MCF 10A (cell line): ENCODE data around the gene PLIN3. TPM values are rescaled to one million over a fixed set of nuclear protein-coding genes. Genes with fewer than 3 reads are reported as not detected.
"Not testable (repeated sequence)": the region's sequence is repeated elsewhere in the genome, so short reads cannot be mapped to it uniquely, and the experiment has no call there.

Source experiments
- BruUV-seq: library from RNA; stranded (reverse); fragments of 400-500 nt; replicated peaks from 2 replicates; lab custom pipeline; 2021; lab: Mats Ljungman, UMichigan
- CTCF ChIA-PET: fragments of 300-600 bp; sonication (Branson Sonifier 250); formaldehyde crosslinking; extraction: SDS; loops from one replicate; lab custom pipeline; 2021; ENCODE audit warnings: antibody characterized with exemption, inconsistent platforms; lab: Yijun Ruan, JAX
- POLR2A ChIA-PET: fragments of 300-600, 350-650 bp; sonication (Branson Sonifier 250); formaldehyde crosslinking; extraction: SDS; loops from one replicate; lab custom pipeline; 2020; ENCODE audit warnings: antibody characterized with exemption, inconsistent platforms; lab: Yijun Ruan, JAX
- DNase-seq: peaks from one replicate; pipeline ENCODE4 v3.0.0-alpha.2; 2018; ENCODE audit not compliant: unreplicated experiment
- H3K27ac Mint-ChIP-seq: one replicate; pipeline ENCODE4 v1.8.0; 2022; ENCODE audit warnings: mild to moderate bottlenecking, low read depth, mixed read lengths; ENCODE audit not compliant: unreplicated experiment
- H3K27me3 Mint-ChIP-seq: one replicate; pipeline ENCODE4 v1.8.0; 2022; ENCODE audit warnings: mixed read lengths; ENCODE audit not compliant: insufficient read depth, unreplicated experiment
- H3K36me3 Mint-ChIP-seq: one replicate; pipeline ENCODE4 v1.8.0; 2022; ENCODE audit warnings: mild to moderate bottlenecking, moderate library complexity, mixed read lengths; ENCODE audit not compliant: insufficient read depth, unreplicated experiment
- H3K4me1 Mint-ChIP-seq: one replicate; pipeline ENCODE4 v1.8.0; 2022; ENCODE audit warnings: mixed read lengths; ENCODE audit not compliant: insufficient read depth, unreplicated experiment
- H3K4me3 Mint-ChIP-seq: one replicate; pipeline ENCODE4 v1.8.0; 2022; ENCODE audit warnings: mild to moderate bottlenecking, moderate library complexity, mixed read lengths; ENCODE audit not compliant: unreplicated experiment
- H3K9me3 Mint-ChIP-seq: one replicate; pipeline ENCODE4 v1.8.0; 2022; ENCODE audit warnings: mixed read lengths; ENCODE audit not compliant: unreplicated experiment
- intact Hi-C: fragments of 100-400 bp; cut with micrococcal nuclease; formaldehyde crosslinking; loops from 2 replicates; pipeline ENCODE4 v1.14.1; 2022
- total RNA-seq: library from RNA; stranded (reverse); gene quantifications from 2 replicates; pipeline ENCODE4 v1.2.3, GENCODE V29; 2022
- TF ChIP-seq, protein P1 (sequence below): fragments of 200-600 bp; IDR thresholded peaks from one replicate; pipeline ENCODE4 v1.8.0; 2022; ENCODE audit warnings: antibody characterized with exemption, mild to moderate bottlenecking; ENCODE audit not compliant: unreplicated experiment

PLIN3 gene
- total RNA-seq, 1 experiment from 2014 or later: 64.3 TPM

DNA sequence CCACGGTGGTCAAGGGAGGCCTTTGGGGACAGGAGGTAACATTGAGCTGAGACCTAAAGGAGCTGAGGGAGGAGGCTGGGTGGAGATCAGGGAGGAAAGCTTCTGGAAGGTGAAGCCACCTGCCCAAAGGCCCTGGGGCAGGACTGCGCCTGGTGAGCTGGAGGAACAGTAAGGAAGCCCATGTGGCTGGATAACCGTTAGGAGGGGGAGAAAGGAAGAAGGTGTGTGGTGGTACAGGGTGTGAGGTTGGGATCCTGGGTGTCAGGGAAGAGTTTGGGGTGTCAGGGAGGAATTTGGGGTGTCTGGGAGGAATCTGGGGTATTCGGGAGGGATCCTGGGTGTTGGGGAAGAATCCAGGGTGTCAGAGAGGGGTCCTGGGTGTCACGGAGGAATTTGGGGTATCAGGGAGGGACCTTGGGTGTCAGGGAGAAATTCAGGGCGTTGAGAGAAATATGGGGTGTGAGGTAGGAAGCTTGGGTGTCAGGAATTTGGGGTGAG lies 36.6 kb downstream of the PLIN3 start:
- peak overlapping the region; percentile 81 for H3K4me3 Mint-ChIP-seq
- DNase-seq: peak; percentile 42
- peak overlapping the region; percentile 94 for H3K27ac Mint-ChIP-seq
- ChIA-PET CTCF (interaction anchor here (0.9 to 2.3 kb wide), 4 partner anchors 11 to 199 kb away, joined by 3 to 13 read pairs (median 5); no protein-coding TSS in a partner anchor), POLR2A (interaction anchor here (0.6 to 3.3 kb wide), 14 partner anchors 9 to 159 kb away, joined by 3 to 23 read pairs (median 3); partner anchors contain the start of genes KDM4B and PLIN3)
- BruUV-seq: TSS peak; percentile 64
- H3K4me1 Mint-ChIP-seq: peaks cover 9% of the 10 kb centered on the region
- H3K36me3 Mint-ChIP-seq: peaks cover 6% of the 10 kb centered on the region
- intact Hi-C loops: no loop called here
- no peaks in the 10 kb centered on the region for H3K9me3 Mint-ChIP-seq
- no peaks in the 10 kb centered on the region for H3K27me3 Mint-ChIP-seq
- TF ChIP-seq, protein P1, sequence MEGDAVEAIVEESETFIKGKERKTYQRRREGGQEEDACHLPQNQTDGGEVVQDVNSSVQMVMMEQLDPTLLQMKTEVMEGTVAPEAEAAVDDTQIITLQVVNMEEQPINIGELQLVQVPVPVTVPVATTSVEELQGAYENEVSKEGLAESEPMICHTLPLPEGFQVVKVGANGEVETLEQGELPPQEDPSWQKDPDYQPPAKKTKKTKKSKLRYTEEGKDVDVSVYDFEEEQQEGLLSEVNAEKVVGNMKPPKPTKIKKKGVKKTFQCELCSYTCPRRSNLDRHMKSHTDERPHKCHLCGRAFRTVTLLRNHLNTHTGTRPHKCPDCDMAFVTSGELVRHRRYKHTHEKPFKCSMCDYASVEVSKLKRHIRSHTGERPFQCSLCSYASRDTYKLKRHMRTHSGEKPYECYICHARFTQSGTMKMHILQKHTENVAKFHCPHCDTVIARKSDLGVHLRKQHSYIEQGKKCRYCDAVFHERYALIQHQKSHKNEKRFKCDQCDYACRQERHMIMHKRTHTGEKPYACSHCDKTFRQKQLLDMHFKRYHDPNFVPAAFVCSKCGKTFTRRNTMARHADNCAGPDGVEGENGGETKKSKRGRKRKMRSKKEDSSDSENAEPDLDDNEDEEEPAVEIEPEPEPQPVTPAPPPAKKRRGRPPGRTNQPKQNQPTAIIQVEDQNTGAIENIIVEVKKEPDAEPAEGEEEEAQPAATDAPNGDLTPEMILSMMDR: no peak

DNA sequence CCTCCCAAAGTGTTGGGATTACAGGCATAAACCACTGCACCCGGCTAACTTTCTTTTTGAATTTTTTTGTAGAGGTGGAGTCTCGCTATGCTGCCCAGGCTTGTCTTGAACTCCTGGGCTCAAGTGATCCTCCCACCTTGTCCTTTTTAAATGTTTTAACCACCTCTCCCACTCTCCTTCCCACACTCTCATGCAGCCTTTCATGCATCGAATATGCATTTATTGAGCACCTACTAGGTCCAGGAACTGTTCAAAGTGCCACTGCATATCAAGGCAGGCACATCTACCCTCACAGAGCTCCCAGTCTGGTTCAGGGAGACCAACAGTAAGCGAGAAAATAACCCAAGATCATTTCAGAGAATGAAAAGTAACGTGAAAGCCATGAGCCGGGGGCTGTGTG lies 37.1 kb downstream of the PLIN3 start:
- intact Hi-C loops: no loop called here
- H3K4me1 Mint-ChIP-seq: peaks cover 9% of the 10 kb centered on the region
- no TSS peak for BruUV-seq
- CTCF ChIA-PET: interaction anchor here (0.6 to 2.3 kb wide), 5 partner anchors 11 to 60 kb away, joined by 3 to 13 read pairs (median 7); no protein-coding TSS in a partner anchor
- peaks cover 6% of the 10 kb centered on the region for H3K36me3 Mint-ChIP-seq
- no peaks in the 10 kb centered on the region for H3K27me3 Mint-ChIP-seq
- H3K9me3 Mint-ChIP-seq: no peaks in the 10 kb centered on the region
- no peak for DNase-seq
- POLR2A ChIA-PET: interaction anchor here (0.6 to 3.3 kb wide), 9 partner anchors 9 to 81 kb away, joined by 3 to 23 read pairs (median 3); partner anchors contain the start of gene PLIN3
- peak overlapping the region; percentile 94 for H3K27ac Mint-ChIP-seq
- TF ChIP-seq, protein P1: no peak
- peak overlapping the region; percentile 81 for H3K4me3 Mint-ChIP-seq

DNA sequence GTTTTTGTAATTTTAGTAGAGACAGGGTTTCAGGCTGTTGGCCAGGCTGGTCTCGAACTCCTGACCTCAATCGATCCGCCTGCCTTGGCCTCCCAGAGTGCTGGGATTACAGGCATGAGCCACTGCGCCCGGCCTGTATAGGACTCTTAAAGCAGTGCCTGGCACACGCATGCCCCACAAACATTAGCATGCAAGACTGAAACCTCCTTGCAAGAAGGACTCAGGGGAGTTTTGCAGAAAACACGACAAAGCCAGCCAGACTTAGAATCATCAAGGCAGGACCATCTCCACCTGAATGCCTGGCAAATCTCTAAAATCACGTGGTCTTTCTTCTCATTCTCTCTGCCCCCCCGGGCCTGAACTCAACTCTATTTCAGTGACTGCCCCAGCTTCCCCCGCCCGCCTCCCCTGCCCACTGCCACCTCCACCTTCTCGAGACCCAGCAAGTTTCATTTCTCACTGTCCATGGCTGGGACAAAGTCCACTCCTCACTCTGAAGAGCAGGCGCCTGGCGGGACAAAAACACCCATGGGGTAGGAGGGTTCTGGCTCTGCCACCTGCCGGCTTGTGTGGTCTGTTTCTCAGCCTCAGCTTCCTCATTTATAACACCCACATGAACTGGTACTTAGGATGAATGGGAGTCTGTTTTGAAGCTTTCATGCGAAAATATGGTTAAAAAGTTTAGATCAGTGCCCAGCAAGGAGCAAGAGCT lies 38.3 kb downstream of the PLIN3 start:
- no peaks in the 10 kb centered on the region for H3K9me3 Mint-ChIP-seq
- H3K36me3 Mint-ChIP-seq: peaks cover 12% of the 10 kb centered on the region
- POLR2A ChIA-PET: interaction anchor here (1.0 to 3.3 kb wide), 3 partner anchors 20 to 39 kb away, joined by 3 to 22 read pairs (median 3); partner anchors contain the start of gene PLIN3
- intact Hi-C loops: no loop called here
- H3K4me3 Mint-ChIP-seq: peak overlapping the region; percentile 81
- TF ChIP-seq, protein P1: no peak
- CTCF ChIA-PET: interaction anchor here (0.5 to 2.3 kb wide), 5 partner anchors 16 to 97 kb away, joined by 3 to 13 read pairs (median 3); no protein-coding TSS in a partner anchor
- no peaks in the 10 kb centered on the region for H3K27me3 Mint-ChIP-seq
- no peak for DNase-seq
- peaks cover 9% of the 10 kb centered on the region for H3K4me1 Mint-ChIP-seq
- H3K27ac Mint-ChIP-seq: no peak overlapping the region
- no TSS peak for BruUV-seq

DNA sequence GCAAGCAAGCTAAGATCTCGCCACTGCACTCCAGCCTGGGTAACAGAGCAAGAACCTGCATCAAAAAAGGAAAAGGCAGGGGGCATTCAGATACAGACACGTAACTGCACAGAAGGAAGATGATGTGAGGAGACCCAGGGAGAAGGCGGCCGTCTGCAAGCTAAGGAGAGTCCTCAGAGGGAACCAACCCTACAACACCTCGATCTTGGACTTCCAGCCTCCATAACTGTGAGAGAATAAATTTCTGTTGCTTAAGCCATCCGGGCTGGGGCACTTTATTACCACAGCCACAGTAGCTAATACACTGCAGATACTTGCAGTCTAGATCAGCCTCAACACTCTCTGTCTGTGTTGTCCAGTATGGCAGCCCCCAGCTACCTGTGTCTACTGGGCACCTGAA lies 43.9 kb downstream of the PLIN3 start:
- no peaks in the 10 kb centered on the region for H3K27me3 Mint-ChIP-seq
- H3K36me3 Mint-ChIP-seq: peaks cover 55% of the 10 kb centered on the region
- H3K4me3 Mint-ChIP-seq: no peak overlapping the region
- intact Hi-C loops: no loop called here
- H3K9me3 Mint-ChIP-seq: no peaks in the 10 kb centered on the region
- H3K4me1 Mint-ChIP-seq: no peaks in the 10 kb centered on the region
- TF ChIP-seq, protein P1: no peak
- ChIA-PET CTCF (interaction anchor here (0.7 to 4.8 kb wide), 5 partner anchors 13 to 208 kb away, joined by 3 to 20 read pairs (median 6); no protein-coding TSS in a partner anchor), POLR2A (interaction anchor here (0.7 to 1.5 kb wide), 2 partner anchors 10 to 175 kb away, joined by 3 to 10 read pairs; no protein-coding TSS in a partner anchor)
- no TSS peak for BruUV-seq
- DNase-seq: no peak
- H3K27ac Mint-ChIP-seq: no peak overlapping the region

DNA sequence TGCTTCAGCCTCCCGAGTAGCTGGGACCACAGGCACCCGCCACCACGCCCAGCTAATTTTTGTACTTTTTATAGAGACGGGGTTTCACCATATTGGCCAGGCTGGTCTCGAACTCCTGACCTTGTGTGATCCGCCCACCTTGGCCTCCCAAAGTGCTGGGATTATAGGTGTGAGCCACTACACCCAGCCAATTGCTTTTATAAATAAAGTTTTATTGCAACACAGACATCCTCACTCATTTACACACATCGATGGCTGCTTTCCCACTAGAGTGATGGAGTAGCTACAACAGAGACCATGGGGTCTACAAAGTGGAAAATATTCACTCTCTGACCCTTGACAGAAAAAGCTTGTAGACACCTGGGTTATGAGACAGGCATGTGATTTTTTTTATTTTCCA lies 45.1 kb downstream of the PLIN3 start:
- BruUV-seq, DNase-seq, H3K4me3 Mint-ChIP-seq, H3K4me1 Mint-ChIP-seq, H3K27me3 Mint-ChIP-seq, H3K27ac Mint-ChIP-seq, intact Hi-C loops, H3K9me3 Mint-ChIP-seq: not testable (repeated sequence)
- CTCF ChIA-PET: interaction anchor here (1.0 to 1.6 kb wide), 3 partner anchors 12 to 90 kb away, joined by 3 to 7 read pairs (median 6); no protein-coding TSS in a partner anchor
- peaks cover 65% of the 10 kb centered on the region for H3K36me3 Mint-ChIP-seq
- POLR2A ChIA-PET: interaction anchor here (1.1 to 1.5 kb wide), 2 partner anchors 9 to 10 kb away, joined by 3 to 10 read pairs; no protein-coding TSS in a partner anchor
